ENCODE results near the gene BICD1.
A peak's percentile ranks its signal among the peaks of the same experiment; 100 is the strongest.

Gene BICD1

GRCh38 chr12:32365473-32366064 lies 258.9 kb downstream of the BICD1 start:
- H3K4me3 ChIP-seq (ENCODE audit: low read depth, low read length), result no peak overlapping the region
- no peak overlapping the region for H3K27ac ChIP-seq
- DNase-seq, result peak; percentile 46
- no peaks in the 10 kb centered on the region for H3K9me3 ChIP-seq (ENCODE audit: severe bottlenecking)
- H3K27me3 ChIP-seq (ENCODE audit: insufficient read depth, low read depth, severe bottlenecking), result no peaks in the 10 kb centered on the region
- H3K36me3 ChIP-seq, result no peaks in the 10 kb centered on the region
- TF ChIP-seq CTCF (IDR thresholded peaks at IDR 0.05; ENCODE audit: low read depth, low read length), result peak; percentile 61

DNA sequence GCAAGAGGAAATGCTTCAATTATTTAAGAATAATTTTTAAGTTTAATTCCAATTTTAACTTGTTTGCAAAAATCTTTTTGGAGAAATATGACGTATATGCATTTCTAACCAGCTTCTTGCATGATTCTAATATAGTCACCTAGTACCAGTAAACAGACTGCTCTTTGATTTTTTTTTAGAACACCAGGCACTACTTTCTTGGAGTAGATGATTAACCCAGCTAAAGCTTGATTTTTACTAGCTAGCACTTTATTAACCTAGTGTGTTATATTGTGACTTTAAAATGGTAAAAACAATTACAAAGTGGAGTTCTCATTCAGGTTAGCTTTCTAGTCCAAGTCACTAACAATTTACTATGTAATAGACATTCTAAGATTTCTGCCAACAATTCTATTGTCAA lies 260.1 kb downstream of the BICD1 start:
- no peak for TF ChIP-seq CTCF (IDR thresholded peaks at IDR 0.05; ENCODE audit: low read depth, low read length)
- H3K27ac ChIP-seq, result no peak overlapping the region

GRCh38 chr12:32367381-32367780 lies 260.7 kb downstream of the BICD1 start:
- DNase-seq, result no peak
- Histone ChIP-seq H3K27me3 (ENCODE audit: insufficient read depth, low read depth, severe bottlenecking) (no peaks in the 10 kb centered on the region), H3K27ac (no peak overlapping the region), H3K36me3 (no peaks in the 10 kb centered on the region), H3K4me3 (ENCODE audit: low read depth, low read length) (no peak overlapping the region), H3K9me3 (ENCODE audit: severe bottlenecking) (no peaks in the 10 kb centered on the region)
- no peak for TF ChIP-seq CTCF (IDR thresholded peaks at IDR 0.05; ENCODE audit: low read depth, low read length)

More for the DNA sequence above, 260.1 kb downstream of the BICD1 start:
- Histone ChIP-seq H3K36me3 (no peaks in the 10 kb centered on the region), H3K4me3 (ENCODE audit: low read depth, low read length) (no peak overlapping the region), H3K27me3 (ENCODE audit: insufficient read depth, low read depth, severe bottlenecking) (no peaks in the 10 kb centered on the region), H3K9me3 (ENCODE audit: severe bottlenecking) (no peaks in the 10 kb centered on the region)
- no peak for DNase-seq

DNA sequence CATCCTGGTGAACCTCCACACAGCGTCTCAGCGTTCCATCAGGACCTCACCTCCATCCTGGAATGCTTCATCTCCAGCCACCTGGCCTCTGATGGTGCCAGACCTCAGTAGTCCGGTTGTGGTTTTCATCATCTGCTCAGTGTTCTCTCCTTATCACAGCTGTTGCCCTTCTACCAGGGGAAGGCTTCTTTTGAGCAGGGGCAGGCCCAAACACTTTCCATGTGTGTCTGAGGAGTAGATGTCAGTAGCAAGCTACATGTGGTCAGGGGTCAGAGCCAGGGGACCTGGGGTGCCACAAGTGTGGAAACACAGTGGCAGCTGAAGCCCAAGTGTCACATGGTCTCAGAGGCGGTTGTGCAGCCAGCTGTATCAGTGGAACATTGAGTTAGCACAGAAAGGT lies 262.6 kb downstream of the BICD1 start:
- no peak for TF ChIP-seq CTCF (IDR thresholded peaks at IDR 0.05; ENCODE audit: low read depth, low read length)
- no peaks in the 10 kb centered on the region for H3K9me3 ChIP-seq (ENCODE audit: severe bottlenecking)
- no peak overlapping the region for H3K4me3 ChIP-seq (ENCODE audit: low read depth, low read length)
- DNase-seq, result no peak
- H3K36me3 ChIP-seq, result no peaks in the 10 kb centered on the region
- H3K27me3 ChIP-seq (ENCODE audit: insufficient read depth, low read depth, severe bottlenecking), result no peaks in the 10 kb centered on the region
- H3K27ac ChIP-seq, result no peak overlapping the region

DNA sequence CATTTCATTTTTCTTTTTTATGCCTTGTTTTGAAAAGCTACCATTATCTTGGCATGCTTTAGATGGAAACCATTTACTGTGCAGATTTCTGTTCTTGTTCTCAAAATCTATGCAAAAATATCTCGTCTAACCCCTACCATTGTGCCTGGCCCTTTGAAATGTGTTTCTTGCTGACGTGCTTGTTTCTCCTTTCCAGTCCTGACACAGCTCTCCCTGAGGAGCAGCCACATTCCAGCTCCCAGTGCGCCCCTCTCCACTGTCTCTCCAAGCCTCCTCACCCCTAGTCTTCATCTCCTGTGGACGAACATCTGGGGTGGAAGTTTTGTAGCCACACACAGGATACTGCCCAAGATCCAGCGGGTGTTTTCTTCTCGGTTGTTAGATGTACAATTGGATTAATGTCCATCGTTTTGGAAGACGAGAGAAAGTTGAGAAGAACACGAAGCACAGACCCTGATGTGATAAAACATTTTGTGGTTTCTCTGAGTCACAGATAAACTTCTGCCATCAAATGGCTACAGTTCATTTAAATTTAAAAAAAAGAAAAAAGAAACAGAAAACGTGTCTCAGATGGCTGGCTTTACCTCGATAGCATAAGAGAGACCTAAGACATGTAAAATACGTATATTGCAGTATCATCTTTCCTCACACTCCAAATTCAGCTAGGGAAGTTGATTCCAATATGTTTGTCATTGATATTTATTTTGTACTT lies 270.9 kb downstream of the BICD1 start:
- no peaks in the 10 kb centered on the region for H3K36me3 ChIP-seq
- no peak overlapping the region for H3K4me3 ChIP-seq (ENCODE audit: low read depth, low read length)
- H3K9me3 ChIP-seq (ENCODE audit: severe bottlenecking), result no peaks in the 10 kb centered on the region
- TF ChIP-seq CTCF (IDR thresholded peaks at IDR 0.05; ENCODE audit: low read depth, low read length), result no peak
- H3K27me3 ChIP-seq (ENCODE audit: insufficient read depth, low read depth, severe bottlenecking), result no peaks in the 10 kb centered on the region
- no peak for DNase-seq
- H3K27ac ChIP-seq, result no peak overlapping the region
